ENCODE data around the gene FAM171A2.
A peak's percentile ranks its signal among the peaks of the same experiment; 100 is the strongest.
"Not testable (repeated sequence)": the region's sequence is repeated elsewhere in the genome, so short reads cannot be mapped to it uniquely, and the experiment has no call there.

Gene FAM171A2

DNA sequence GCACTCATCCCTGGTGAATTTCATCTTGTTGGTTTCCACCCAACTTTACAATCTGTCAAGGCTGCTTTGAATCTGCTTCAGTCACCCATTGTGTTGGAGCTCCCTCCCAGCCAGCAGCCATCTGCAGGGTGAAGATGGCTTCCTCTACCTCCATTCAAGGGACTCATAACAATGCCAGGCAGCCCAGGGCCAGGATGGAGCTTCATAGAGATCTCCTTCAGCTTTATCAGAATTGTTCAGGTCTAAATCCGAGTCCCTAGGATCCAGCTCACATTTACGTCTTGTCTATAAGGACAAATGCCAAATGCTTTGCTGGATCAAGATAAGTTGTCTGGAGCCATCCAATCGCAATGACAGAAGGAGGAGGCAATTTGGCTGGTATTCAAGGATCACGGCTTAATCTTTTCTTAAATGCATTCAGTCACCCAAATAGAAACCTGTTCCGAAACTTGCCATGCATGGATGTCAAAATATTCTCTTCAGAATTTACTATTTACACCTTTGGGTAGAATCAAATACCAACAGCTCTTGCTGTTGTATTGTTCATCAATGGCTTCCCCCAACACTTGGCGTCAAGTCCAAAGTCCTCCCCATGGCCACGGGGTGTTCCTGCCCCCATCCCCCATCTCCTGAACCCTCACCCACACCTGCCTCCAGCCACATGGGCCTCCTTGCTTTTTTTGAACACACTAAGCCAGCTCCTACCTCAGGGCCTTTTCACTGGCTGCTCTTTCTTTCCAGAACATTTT lies 3.8 kb upstream of the FAM171A2 start:
- no peak overlapping the region for H3K4me3 ChIP-seq (ENCODE audit: low read depth, low read length)
- TF ChIP-seq, protein P1, sequence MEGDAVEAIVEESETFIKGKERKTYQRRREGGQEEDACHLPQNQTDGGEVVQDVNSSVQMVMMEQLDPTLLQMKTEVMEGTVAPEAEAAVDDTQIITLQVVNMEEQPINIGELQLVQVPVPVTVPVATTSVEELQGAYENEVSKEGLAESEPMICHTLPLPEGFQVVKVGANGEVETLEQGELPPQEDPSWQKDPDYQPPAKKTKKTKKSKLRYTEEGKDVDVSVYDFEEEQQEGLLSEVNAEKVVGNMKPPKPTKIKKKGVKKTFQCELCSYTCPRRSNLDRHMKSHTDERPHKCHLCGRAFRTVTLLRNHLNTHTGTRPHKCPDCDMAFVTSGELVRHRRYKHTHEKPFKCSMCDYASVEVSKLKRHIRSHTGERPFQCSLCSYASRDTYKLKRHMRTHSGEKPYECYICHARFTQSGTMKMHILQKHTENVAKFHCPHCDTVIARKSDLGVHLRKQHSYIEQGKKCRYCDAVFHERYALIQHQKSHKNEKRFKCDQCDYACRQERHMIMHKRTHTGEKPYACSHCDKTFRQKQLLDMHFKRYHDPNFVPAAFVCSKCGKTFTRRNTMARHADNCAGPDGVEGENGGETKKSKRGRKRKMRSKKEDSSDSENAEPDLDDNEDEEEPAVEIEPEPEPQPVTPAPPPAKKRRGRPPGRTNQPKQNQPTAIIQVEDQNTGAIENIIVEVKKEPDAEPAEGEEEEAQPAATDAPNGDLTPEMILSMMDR (IDR thresholded peaks at IDR 0.05; ENCODE audit: low read depth, low read length): no peak
- DNase-seq (ENCODE audit: low read depth, low spot score): no peak
- in situ Hi-C loops (cut with HindIII; ENCODE audit: low sequenced_read_pairs): no loop called here

DNA sequence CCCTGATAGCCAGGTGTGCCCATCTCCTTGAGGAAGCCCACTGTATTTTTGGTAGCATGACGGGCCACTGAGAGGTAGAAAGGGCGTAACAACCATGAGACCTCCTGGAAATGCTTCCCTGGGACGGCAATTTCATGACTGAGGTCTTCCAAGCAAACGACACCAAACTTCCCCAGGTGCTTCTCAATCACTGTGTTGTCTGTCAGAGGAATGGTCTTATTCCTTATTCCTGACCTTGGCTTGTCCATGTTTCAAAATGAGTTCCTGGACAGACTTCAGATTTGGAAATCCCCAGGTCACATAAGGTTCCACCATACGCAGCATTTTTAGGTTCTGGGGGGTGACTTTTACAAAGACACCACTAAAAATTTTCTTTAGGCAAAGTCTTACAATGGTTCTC lies 1.4 kb upstream of the FAM171A2 start:
- in situ Hi-C loops (cut with HindIII; ENCODE audit: low sequenced_read_pairs); DNase-seq (ENCODE audit: low read depth, low spot score); H3K4me3 ChIP-seq (ENCODE audit: low read depth, low read length): not testable (repeated sequence)

GRCh38 chr17:44362949-44363612 lies 572 bp downstream of the FAM171A2 start:
- in situ Hi-C loops (cut with HindIII; ENCODE audit: low sequenced_read_pairs): no loop called here
- TF ChIP-seq, protein P1 (IDR thresholded peaks at IDR 0.05; ENCODE audit: low read depth, low read length): no peak
- peak; percentile 14 for DNase-seq (ENCODE audit: low read depth, low spot score)
- H3K4me3 ChIP-seq (ENCODE audit: low read depth, low read length): peak overlapping the region; percentile 61

- H3K4me3 ChIP-seq (ENCODE audit: low read depth, low read length): peak overlapping the region; percentile 61
- in situ Hi-C loops (cut with HindIII; ENCODE audit: low sequenced_read_pairs): no loop called here
- TF ChIP-seq, protein P1 (IDR thresholded peaks at IDR 0.05; ENCODE audit: low read depth, low read length): no peak
- DNase-seq (ENCODE audit: low read depth, low spot score): no peak
These were observed 1.1 kb downstream of the FAM171A2 start for GRCh38 chr17:44362459-44362948.

GRCh38 chr17:44361292-44362260 lies 2.1 kb downstream of the FAM171A2 start:
- in situ Hi-C loops (cut with HindIII; ENCODE audit: low sequenced_read_pairs): no loop called here
- DNase-seq (ENCODE audit: low read depth, low spot score): no peak
- TF ChIP-seq, protein P1 (IDR thresholded peaks at IDR 0.05; ENCODE audit: low read depth, low read length): no peak
- H3K4me3 ChIP-seq (ENCODE audit: low read depth, low read length): peak overlapping the region; percentile 7

DNA sequence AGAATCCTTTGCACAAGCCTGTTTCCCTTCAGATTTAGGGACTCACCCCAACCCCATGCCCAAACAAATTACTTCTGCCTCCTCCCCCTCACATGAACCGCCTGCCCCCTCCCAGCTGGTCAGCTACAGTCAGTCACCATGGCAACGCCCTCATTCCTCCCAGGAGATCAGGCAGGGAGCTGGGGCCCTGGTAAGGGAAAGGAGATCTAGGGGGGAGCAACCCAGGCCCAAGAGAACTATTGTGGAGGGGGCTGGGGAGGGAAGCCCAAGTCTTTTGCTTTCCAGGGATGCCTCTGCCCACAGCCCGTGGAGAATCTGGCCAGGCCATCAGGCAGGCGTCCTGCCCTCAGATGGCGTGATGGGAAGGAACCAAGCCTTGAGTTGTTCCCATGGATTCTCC lies 2.8 kb downstream of the FAM171A2 start:
- in situ Hi-C loops (cut with HindIII; ENCODE audit: low sequenced_read_pairs): no loop called here
- TF ChIP-seq, protein P1 (IDR thresholded peaks at IDR 0.05; ENCODE audit: low read depth, low read length): no peak
- DNase-seq (ENCODE audit: low read depth, low spot score): peak; percentile 22

More for the DNA sequence above, 2.8 kb downstream of the FAM171A2 start:
- no peak overlapping the region for H3K4me3 ChIP-seq (ENCODE audit: low read depth, low read length)

All from astrocyte of the spinal cord (primary cell).